GM23338 (cell line): ENCODE results near the gene GOLT1A. TPM values are rescaled to one million over a fixed set of nuclear protein-coding genes. Genes with fewer than 3 reads are reported as not detected.

Experiments used
- ATAC-seq: fragments of 200-7000 bp; cut with Tn5 transposase; 3 replicates; pipeline ENCODE4 v1.9.1; 2020
- DNase-seq: peaks from one replicate; pipeline ENCODE4 v3.0.0-alpha.2; 2015; ENCODE audit warnings: low spot score
- H2AFZ ChIP-seq: fragments of 200-600 bp; sonication (generic); 2 replicates; pipeline ENCODE4 v1.8.0; 2016; ENCODE audit warnings: antibody characterized with exemption, mild to moderate bottlenecking, moderate library complexity
- H3F3A ChIP-seq: fragments of 200-600 bp; sonication (generic); replicated peaks from 2 replicates; pipeline ENCODE4 v1.8.0; 2017; ENCODE audit warnings: antibody characterized with exemption, mixed run types, low read depth
- H3K27ac ChIP-seq: fragments of 200-600 bp; sonication (generic); 2 replicates; pipeline ENCODE4 v1.6.1; 2016; ENCODE audit warnings: low read depth
- H3K27me3 ChIP-seq: fragments of 200-600 bp; sonication (generic); 2 replicates; pipeline ENCODE4 v1.8.0; 2016; ENCODE audit warnings: mild to moderate bottlenecking, mixed run types, moderate library complexity; ENCODE audit not compliant: insufficient read depth
- H3K36me3 ChIP-seq: fragments of 200-600 bp; sonication (generic); 2 replicates; pipeline ENCODE4 v1.8.0; 2016; ENCODE audit warnings: mild to moderate bottlenecking; ENCODE audit not compliant: insufficient read depth
- H3K4me1 ChIP-seq: fragments of 200-600 bp; sonication (generic); 2 replicates; pipeline ENCODE4 v1.8.0; 2016; ENCODE audit warnings: mild to moderate bottlenecking, moderate library complexity; ENCODE audit not compliant: insufficient read depth
- H3K4me2 ChIP-seq: fragments of 200-600 bp; sonication (generic); 2 replicates; pipeline ENCODE4 v1.7.1; 2017; ENCODE audit warnings: mixed run types
- H3K4me3 ChIP-seq: fragments of 200-600 bp; sonication (generic); 2 replicates; pipeline ENCODE4 v1.6.1; 2016; ENCODE audit warnings: mixed run types
- H3K79me2 ChIP-seq: fragments of 200-600 bp; sonication (generic); replicated peaks from 2 replicates; pipeline ENCODE4 v1.8.0; 2017; ENCODE audit warnings: mild to moderate bottlenecking; ENCODE audit not compliant: insufficient read depth
- H3K9me2 ChIP-seq: fragments of 200-600 bp; sonication (generic); 2 replicates; pipeline ENCODE4 v1.8.0; 2017; ENCODE audit not compliant: insufficient read depth
- H4K20me1 ChIP-seq: fragments of 200-600 bp; sonication (generic); replicated peaks from 2 replicates; pipeline ENCODE4 v1.8.0; 2017; ENCODE audit warnings: mild to moderate bottlenecking; ENCODE audit not compliant: insufficient read depth
- H3K27ac Mint-ChIP-seq: 2 replicates; pipeline ENCODE4 v1.8.0; 2020; ENCODE audit warnings: inconsistent platforms, mild to moderate bottlenecking, moderate library complexity, mixed read lengths
- H3K27me3 Mint-ChIP-seq: 3 replicates; pipeline ENCODE4 v1.8.0; 2022; ENCODE audit warnings: low read depth, mild to moderate bottlenecking, moderate library complexity, mixed read lengths, inconsistent platforms; ENCODE audit not compliant: insufficient read depth, poor library complexity
- H3K36me3 Mint-ChIP-seq: 3 replicates; pipeline ENCODE4 v1.8.0; 2021; ENCODE audit warnings: low read depth, mild to moderate bottlenecking, inconsistent platforms, moderate library complexity, mixed read lengths
- H3K4me1 Mint-ChIP-seq: 3 replicates; pipeline ENCODE4 v1.8.0; 2020; ENCODE audit warnings: mild to moderate bottlenecking, inconsistent platforms, mixed read lengths
- H3K4me3 Mint-ChIP-seq: 3 replicates; pipeline ENCODE4 v1.8.0; 2021; ENCODE audit warnings: moderate library complexity, mild to moderate bottlenecking, inconsistent platforms, mixed read lengths
- H3K9me3 Mint-ChIP-seq: 3 replicates; pipeline ENCODE4 v1.8.0; 2020; ENCODE audit warnings: moderate library complexity, mild to moderate bottlenecking, inconsistent platforms, mixed read lengths
- CREB1 ChIP-seq: fragments of 250-450 bp; sonication (Bioruptor Pico); IDR thresholded peaks from 2 replicates; pipeline ENCODE4 v1.5.0; 2020; ENCODE audit warnings: low read depth, mild to moderate bottlenecking, moderate library complexity
- CTCF ChIP-seq, 2 experiments: fragments of 200-600 bp in 1 of 2; sonication (generic) in 1 of 2; conservative IDR thresholded peaks; 2 replicates each; pipeline versions ENCODE4 v1.5.1 to v1.6.1; 2016 to 2017; ENCODE audit warnings: antibody characterized with exemption in 2 of 2, low read depth in 2 of 2, mild to moderate bottlenecking in 2 of 2, moderate library complexity in 1 of 2
- ETS1 ChIP-seq: IDR thresholded peaks from 2 replicates; pipeline ENCODE4 v1.6.1; 2016; ENCODE audit warnings: antibody characterized with exemption
- EZH2 ChIP-seq: fragments of 200-600 bp; sonication (generic); IDR thresholded peaks from one replicate; pipeline ENCODE4 v1.8.0; 2017; ENCODE audit warnings: antibody characterized with exemption, mild to moderate bottlenecking, low read depth; ENCODE audit not compliant: unreplicated experiment
- NANOG ChIP-seq: IDR thresholded peaks from 2 replicates; pipeline ENCODE4 v1.6.1; 2016; ENCODE audit warnings: antibody characterized with exemption, borderline replicate concordance
- REST ChIP-seq: IDR thresholded peaks from one replicate; pipeline ENCODE4 v1.6.1; 2018; ENCODE audit warnings: antibody characterized with exemption; ENCODE audit not compliant: unreplicated experiment
- STAT1 ChIP-seq: IDR thresholded peaks from one replicate; pipeline ENCODE4 v1.6.1; 2016; ENCODE audit warnings: antibody characterized with exemption; ENCODE audit not compliant: unreplicated experiment
- ZNF331 ChIP-seq: fragments of 250-450 bp; sonication (Bioruptor Pico); IDR thresholded peaks from 2 replicates; pipeline ENCODE4 v1.5.0; 2020; ENCODE audit warnings: low read depth, mild to moderate bottlenecking, moderate library complexity
- ZNF462 ChIP-seq: fragments of 250-450 bp; sonication (Bioruptor Pico); IDR thresholded peaks from 2 replicates; pipeline ENCODE4 v1.5.0; 2020; ENCODE audit warnings: mild to moderate bottlenecking, moderate library complexity
- polyA plus RNA-seq: library from polyadenylated mRNA; unstranded; fragments of >200 nt; fragmentation: Nextera tagmentation; extraction: Ambion mirVana; gene quantifications from 2 replicates; pipeline ENCODE4 v1.2.1, GENCODE V29; 2016
- total RNA-seq: library from RNA; depleted of rRNA; stranded (reverse); fragments of >200 nt; shearing (Covaris generic); gene quantifications from 2 replicates; pipeline ENCODE4 v1.2.3, GENCODE V29; 2014

The GOLT1A gene
- total and polyA plus RNA-seq, 2 experiments from 2014 or later, result 3.0 to 7.2 TPM

GRCh38 chr1:204258213-204259115, 44.7 kb upstream of the GOLT1A start:
- Histone ChIP-seq H3K4me2 (no peak overlapping the region), H3K36me3 (no peaks in the 10 kb centered on the region), H3K79me2 (no peaks in the 10 kb centered on the region), H3K4me1 (peaks cover 32% of the 10 kb centered on the region), H4K20me1 (no peaks in the 10 kb centered on the region), H3F3A (peaks cover 5% of the 10 kb centered on the region; the same call in 1 of the 2 replicates), H3K9me2 (no peaks in the 10 kb centered on the region), H3K27ac (no peak overlapping the region), H3K27me3 (no peaks in the 10 kb centered on the region), H3K4me3 (no peak overlapping the region), H2AFZ (no peak overlapping the region)
- ATAC-seq (peak; percentile 77), DNase-seq (peak; percentile 88)
- H3K4me1 Mint-ChIP-seq, result peaks cover 42% of the 10 kb centered on the region
- H3K4me3 Mint-ChIP-seq, result no peak overlapping the region
- TF ChIP-seq ZNF462 (CRISPR knock-in tag), result no peak
- peak; percentile 5 for TF ChIP-seq REST
- no peak for TF ChIP-seq NANOG
- no peak for TF ChIP-seq ZNF331
- no peak for TF ChIP-seq STAT1
- TF ChIP-seq CTCF (conservative IDR thresholded peaks at IDR 0.05; ENCODE audit: low read depth in 2 of 2), result peak; percentile 86 to 98
- TF ChIP-seq EZH2, result no peak
- no peak for TF ChIP-seq CREB1 (CRISPR knock-in tag)
- TF ChIP-seq ETS1, result no peak
- peaks cover 12% of the 10 kb centered on the region for H3K27me3 Mint-ChIP-seq
- H3K27ac Mint-ChIP-seq, result 0 out of 2 replicates have a peak overlapping the region, but pooled peaks have one; percentile 52
- H3K9me3 Mint-ChIP-seq, result no peaks in the 10 kb centered on the region
- peaks cover 22% of the 10 kb centered on the region for H3K36me3 Mint-ChIP-seq
